Breast epithelium (tissue), 3 donors: ENCODE results near the gene SYT7.

Experiments used
- CTCF ChIP-seq, 3 donors: fragments of 450-650 bp; IDR thresholded peaks; one replicate each; pipeline ENCODE4 v1.5.1; 2016 to 2017; ENCODE audit warnings: antibody characterized with exemption in 3 of 3, mild to moderate bottlenecking in 3 of 3, moderate library complexity in 3 of 3
- POLR2A ChIP-seq: fragments of 450-650 bp; IDR thresholded peaks from one replicate; pipeline ENCODE4 v1.6.1; 2016; ENCODE audit warnings: antibody characterized with exemption, mild to moderate bottlenecking, moderate library complexity

DNA sequence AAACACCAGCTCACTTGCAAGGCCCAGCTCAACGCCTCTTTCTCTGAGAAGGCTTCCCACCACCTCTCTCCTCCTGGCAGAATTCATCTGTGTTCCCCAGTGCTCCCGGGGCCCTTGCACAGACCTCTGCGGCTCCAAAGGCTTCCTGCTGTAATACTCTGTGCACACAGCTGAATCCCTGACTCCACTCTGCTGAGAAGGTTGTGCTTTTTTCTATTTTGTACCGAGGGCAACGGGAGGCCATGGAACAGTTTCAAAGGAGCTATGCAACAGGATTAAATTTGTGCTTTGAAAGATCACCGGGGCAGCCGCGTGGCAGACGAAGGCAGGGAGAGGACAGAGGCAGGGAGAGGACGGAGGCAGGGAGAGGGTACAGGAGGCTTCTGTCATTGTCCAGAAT lies 49.2 kb upstream of the SYT7 start:
- no peak for TF ChIP-seq CTCF (IDR thresholded peaks at IDR 0.05)
- TF ChIP-seq POLR2A: no peak
